HEK293T (cell line): ENCODE results near the gene CDH12.

Experiments
- BHLHE40 ChIP-seq: fragments of 450-650 bp; IDR thresholded peaks from 2 replicates; pipeline ENCODE4 v1.6.1; 2016; ENCODE audit warnings: mild to moderate bottlenecking, moderate library complexity, borderline replicate concordance
- CTBP1 ChIP-seq: fragments of 450-650 bp; IDR thresholded peaks from 2 replicates; pipeline ENCODE4 v1.6.1; 2016; ENCODE audit warnings: borderline replicate concordance
- ELF4 ChIP-seq: fragments of 450-650 bp; IDR thresholded peaks from 2 replicates; pipeline ENCODE4 v1.6.1; 2017; ENCODE audit warnings: antibody characterized with exemption
- FOXA1 ChIP-seq: fragments of 450-650 bp; IDR thresholded peaks from 2 replicates; pipeline ENCODE4 v1.6.1; 2016; ENCODE audit warnings: mild to moderate bottlenecking
- FOXK2 ChIP-seq: fragments of 450-650 bp; IDR thresholded peaks from 2 replicates; pipeline ENCODE4 v1.6.1; 2016; ENCODE audit warnings: mild to moderate bottlenecking
- L3MBTL2 ChIP-seq: fragments of 450-650 bp; conservative IDR thresholded peaks from 2 replicates; pipeline ENCODE4 v1.6.1; 2016; ENCODE audit warnings: mild to moderate bottlenecking
- SP1 ChIP-seq: fragments of 450-650 bp; IDR thresholded peaks from 2 replicates; pipeline ENCODE4 v1.6.1; 2017
- TARDBP ChIP-seq: fragments of 450-650 bp; IDR thresholded peaks from 2 replicates; pipeline ENCODE4 v1.6.1; 2016
- ZNF384 ChIP-seq: fragments of 450-650 bp; IDR thresholded peaks from 2 replicates; pipeline ENCODE4 v1.6.1; 2016

- no peak for TF ChIP-seq FOXK2
- no peak for TF ChIP-seq ZNF384
- TF ChIP-seq SP1, result no peak
- TF ChIP-seq L3MBTL2, result no peak
- no peak for TF ChIP-seq FOXA1
- TF ChIP-seq ELF4, result no peak
- no peak for TF ChIP-seq CTBP1
- no peak for TF ChIP-seq BHLHE40
- no peak for TF ChIP-seq TARDBP
These were observed 174.3 kb downstream of the CDH12 start for GRCh38 chr5:22678886-22679285.
